Pulmonary artery endothelial cell (primary cell): ENCODE data around the gene ARHGAP25. TPM values are rescaled to one million over a fixed set of nuclear protein-coding genes. Genes with fewer than 3 reads are reported as not detected.
A peak's percentile ranks its signal among the peaks of the same experiment; 100 is the strongest.

Experiments used
- DNase-seq: peaks from one replicate; pipeline ENCODE4 v3.0.0-alpha.2; 2011; ENCODE audit warnings: low read depth, low spot score
- total RNA-seq: library from RNA; depleted of rRNA; stranded (reverse); fragments of >200 nt; gene quantifications from 2 replicates; pipeline ENCODE4 v1.2.3, GENCODE V29; 2014

ARHGAP25 gene
- total RNA-seq, 1 donor from 2014 or later, result 1.5 TPM

DNA sequence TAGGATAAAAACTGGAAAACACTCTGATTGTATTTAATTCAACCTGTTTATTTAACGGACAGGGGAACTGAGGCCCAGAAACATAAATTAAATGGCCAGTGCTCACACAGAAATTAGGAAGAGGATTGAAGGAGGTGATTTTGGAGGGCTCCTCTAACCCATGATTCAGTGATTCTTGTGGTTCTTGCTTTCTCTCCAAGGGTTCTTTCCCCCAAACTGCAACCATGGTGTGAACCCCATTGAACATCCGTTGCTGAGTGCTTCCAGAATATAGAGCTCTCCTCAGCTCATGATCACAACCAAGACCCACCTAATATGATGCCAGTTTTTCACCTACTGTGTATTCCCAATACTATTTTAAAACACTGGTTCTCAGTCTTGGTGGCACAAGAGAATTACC is 95.1 kb downstream of the ARHGAP25 start:
- DNase-seq, result no peak

DNA sequence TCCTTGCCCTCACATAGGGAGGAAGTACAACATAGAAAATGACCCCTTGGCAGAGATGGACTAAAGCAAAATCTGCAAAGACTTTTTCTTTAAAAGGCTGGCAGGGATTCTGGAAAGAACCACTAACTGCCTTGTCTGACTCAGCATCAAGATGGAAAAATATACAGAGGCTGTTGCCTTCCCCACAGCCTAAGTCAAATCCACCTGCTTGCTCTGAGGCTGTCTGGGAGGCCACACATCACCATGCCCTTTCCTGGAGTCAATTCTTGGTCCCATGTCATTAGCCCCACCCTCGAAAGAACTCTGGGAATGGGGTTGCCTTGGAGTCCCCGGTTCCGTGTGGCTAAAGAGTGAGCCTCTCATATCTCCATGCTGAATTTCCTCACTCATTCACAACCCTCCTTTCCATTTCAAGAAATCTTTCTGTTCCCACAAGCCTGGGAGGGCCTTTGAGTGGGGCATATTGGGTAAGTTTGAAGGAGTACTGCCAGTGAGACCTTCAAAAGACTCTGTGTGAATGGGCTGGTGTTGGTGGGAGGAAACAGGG is 97.1 kb downstream of the ARHGAP25 start:
- peak; percentile 50 for DNase-seq

DNA sequence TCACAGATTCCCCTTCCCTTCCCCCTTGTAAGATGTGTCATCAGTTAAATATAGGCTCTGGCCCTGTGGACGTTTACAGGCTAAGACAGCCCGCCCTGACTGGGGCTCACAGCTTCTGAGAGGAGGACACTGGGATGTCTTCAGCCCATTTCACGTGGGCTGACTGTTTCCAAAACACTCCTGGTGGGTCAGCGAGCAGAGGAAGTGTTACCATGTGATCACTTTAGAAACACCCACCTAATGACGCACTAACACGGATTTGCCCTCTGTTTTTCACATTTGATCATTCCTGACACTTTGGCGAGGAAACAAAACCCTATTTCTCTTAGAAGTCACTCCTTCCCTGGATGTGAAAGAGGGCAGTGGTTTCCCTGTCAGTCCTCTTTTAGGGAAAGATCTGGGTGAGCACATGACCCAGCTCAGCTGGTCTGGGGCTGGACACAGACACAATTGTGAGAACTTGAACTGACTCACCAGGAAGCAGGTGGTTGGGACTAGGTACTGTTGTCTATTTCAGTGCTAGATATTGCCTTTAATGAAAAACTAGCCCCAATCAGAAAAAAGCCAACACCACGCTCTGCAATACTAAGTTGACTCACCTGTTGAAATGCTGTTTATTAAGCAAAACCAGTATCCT is 97.7 kb downstream of the ARHGAP25 start:
- peak; percentile 93 for DNase-seq

DNA sequence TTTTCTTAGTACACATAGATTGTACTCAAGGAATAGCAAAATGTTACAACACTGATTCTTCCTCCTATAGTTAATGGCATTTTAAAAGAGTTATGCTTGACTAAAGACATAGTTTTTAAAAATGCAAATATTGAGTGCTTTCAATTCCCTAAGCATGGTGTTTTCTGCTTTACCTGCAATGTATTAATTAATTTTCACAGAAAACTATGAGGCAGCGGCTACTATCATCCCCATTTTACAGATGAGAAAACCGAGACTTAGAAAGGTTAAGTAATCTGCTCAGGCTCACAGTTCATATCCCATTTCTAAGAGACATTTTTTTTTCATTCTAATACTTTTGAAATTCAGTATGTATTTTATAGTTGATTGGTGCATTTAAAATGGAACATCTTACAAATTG is 98.6 kb downstream of the ARHGAP25 start:
- DNase-seq, result no peak

DNA sequence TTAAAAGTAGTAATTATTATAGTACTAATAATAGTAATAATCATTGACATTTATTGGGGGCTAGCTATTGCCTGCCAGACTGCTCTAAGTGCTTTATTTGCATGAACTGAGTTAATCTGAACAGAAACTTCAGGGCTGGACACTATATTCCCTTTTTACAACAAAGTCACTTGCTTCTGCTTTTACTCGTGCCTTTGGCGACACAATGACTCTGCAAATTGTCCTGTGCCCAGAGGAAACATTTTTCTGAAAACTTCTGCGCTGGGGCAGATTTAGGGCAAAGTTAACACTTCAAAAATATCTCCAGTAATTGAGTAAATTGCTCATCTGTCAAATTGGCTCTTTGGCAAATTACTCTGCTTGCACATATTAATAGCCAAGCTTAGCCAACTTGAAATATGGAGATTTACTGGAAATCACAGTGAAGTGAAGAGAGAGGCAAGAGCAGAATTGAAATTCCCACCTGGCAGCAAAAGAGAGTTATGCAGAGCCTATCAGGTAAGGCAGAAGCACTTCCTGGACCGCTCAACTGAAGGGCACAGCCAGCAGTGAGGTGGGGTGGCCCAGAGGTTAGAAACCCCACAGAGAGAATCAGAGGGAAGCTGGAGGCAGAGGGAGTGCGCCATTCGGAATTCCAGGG is 100.2 kb downstream of the ARHGAP25 start:
- no peak for DNase-seq

DNA sequence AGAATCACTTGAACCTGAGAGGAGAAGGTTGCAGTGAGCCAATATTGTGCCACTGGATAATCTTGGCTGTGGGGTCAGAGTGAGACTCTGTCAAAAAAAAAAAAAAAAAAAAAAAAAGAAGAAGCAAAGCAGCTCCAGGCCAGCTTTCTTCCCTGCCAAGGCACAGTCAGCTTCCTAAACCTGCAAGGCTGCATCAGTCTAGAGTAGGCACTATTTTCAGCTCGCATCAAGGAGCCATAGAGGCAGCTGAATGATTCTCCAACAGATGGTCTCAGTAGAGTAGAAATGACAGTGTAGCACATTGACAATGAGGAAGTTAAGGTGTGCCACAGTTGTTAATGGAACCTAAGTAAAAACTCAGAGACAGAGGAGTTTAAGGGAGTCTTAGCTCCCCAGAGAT is 101.0 kb downstream of the ARHGAP25 start:
- no peak for DNase-seq

DNA sequence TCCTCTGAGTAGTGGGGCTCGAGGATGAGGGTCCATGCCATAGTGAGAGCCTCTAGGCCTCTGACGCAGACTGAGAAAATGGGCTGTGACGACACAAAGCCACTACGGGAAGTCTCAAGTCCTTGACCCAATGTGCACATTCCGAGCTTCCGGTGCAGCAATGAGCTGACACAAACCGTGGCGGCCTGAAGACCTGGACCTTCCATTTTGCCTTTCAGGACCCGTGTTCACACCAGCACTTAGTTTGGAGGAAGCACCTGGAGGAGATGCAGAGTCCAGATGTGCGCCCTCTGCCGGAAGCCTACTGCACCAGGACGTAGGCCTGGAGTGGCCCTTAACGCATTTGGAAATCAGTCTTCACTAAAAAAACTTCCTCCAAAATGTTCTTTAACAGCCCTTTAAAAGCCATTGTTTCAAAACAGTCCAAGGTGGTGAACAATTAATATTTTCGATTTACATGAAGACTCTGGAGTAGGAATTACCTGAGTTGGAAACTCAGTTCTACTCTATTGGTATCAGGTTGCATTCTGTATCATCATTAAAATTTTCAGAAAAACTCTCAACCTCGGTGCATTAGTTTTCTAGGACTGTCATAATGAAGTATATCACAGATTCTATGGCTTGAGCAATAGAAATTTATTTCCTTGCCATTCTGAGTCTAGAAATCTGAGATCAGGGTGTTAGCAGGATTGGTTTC is 102.7 kb downstream of the ARHGAP25 start:
- no peak for DNase-seq

DNA sequence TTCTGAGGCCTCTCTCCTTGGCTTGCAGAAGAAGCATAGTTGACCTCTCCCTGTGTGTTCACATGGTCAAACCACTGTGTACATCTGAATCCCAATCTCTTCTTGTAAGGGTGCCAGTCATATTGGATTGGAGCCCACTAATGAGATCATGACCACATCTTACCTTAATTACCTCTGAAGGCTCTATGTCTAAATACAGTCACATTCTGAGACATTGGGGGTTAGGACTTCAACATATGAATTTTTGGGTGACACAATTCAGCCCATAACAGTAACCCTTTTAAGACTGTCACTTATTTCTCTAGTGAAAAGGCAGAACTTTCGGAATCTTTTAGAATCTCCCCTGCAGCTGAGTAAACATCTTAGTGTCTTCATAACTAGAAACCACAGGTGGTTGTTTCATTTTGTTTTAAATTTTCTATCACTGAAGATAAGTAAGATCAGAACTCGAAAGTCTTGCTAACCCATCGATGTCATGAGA is 103.3 kb downstream of the ARHGAP25 start:
- no peak for DNase-seq

DNA sequence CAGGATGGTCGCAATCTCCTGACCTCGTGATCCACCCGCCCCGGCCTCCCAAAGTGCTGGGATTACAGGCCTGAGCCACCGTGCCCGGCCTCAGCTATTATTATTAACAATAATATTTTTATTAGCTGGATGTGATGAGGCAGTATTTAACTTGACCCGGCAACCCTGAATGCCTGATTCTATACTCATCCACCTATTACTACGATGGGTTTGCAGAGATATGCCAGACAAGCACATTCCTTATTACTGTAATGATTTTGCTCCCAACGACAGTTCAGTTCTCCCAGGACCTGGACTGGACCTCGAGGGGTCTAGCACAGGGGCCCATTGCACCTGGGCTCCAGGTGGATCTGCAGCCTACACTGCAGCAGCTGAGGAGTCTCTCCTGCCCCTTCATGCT is 104.0 kb downstream of the ARHGAP25 start:
- DNase-seq, result no peak

DNA sequence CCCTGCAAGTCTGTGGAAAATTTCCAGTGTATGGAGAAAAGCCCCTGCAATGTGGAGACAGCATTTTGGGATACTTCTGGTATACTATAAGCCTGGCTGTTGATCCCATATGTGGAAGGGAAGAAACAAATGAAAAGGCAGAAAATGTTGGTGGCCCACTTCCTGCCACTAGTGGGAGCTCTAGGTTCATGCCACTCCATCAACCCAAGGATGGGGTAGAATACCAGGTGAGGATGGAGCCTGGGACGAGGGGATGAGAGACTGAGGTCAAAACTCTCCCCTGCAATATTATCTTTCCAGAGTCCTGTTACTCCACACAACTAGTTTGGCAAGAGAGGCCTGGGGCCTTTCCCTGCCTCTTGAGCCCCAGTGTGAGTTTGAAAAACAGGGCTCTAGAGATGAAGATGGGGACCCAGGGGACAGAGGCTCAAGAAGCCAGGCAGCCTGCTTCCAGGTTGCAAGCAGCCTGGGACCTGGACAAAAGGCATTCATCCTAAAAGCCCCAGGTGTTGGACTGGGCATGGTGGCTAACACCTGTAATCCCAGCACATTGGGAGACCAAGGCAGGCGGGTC is 104.7 kb downstream of the ARHGAP25 start:
- no peak for DNase-seq

DNA sequence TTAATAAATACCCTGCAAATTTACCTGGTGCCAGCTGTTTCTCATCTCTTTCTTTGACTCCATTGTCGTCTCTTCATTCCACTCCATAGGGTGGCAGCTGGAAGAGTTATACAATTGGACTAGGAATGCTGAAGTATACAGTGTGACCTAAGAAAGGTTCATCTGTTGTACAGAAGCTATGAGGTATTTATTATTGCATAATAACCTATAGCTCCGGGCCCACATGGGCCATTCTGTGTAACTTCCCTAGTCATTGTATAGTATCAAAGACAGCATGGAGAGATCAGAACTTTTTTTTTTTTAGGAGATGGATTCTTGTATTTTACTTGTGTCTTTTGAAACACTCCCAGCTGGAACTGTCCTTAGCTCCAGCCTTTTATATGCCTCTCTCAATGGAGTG is 110.4 kb downstream of the ARHGAP25 start:
- no peak for DNase-seq

DNA sequence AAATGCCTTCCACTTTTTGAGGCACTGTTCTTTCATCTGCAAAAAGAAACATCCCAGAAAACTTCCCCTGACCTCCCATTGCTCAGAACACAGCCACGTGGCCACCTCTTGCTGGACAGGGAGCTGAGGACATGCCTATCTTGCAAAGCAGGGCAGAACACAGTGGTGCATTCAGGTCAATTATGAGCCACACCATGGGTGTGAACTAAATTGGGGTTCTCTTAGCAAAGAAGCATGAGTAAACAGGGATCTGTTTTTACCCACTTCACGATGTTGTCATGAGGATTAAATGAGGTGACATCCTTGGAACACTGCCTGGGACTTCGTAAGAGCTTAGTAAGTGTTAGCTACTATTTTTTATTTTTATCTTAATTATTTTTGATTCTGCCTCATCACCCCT is 111.5 kb downstream of the ARHGAP25 start:
- no peak for DNase-seq

DNA sequence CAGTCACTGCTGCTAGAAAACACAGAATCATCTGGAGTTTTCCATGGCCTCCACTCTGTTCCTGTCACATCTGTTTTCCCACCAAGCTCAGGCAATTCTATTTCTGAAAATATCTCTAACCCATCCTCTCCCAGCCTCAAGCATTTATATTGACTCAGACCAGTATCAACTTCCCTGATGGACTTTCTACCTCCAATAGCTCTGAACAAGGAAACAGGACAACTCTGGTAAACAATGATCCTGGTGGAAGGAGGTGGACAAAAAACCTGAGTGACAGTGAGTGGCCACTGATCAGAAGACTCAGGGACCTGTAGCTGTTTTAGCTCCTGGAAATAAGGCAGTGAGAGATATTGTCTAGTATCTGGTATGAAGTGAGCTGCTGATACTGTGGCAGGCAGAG is 113.1 kb downstream of the ARHGAP25 start:
- no peak for DNase-seq

DNA sequence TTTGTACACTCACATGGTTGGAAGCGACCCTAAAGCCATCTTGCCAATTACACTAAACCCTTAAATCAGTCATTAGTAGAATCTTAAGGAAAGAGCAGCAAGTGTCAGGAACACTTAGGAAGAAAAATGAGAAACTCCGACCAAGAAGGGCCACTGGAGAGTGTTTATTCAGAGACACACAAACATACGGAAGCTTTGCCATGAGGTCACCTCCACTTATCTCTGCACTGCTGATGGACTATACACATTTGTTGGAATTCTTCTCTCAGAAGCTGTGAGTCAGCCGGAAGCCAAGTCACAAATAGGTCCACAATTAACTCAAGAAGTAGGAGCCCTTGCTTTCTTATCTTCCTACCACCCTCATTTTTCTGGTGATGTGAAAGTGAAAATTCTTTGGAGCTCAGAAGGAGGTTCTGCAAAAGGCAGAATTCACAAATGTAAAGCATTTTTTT is 115.0 kb downstream of the ARHGAP25 start:
- DNase-seq, result peak; percentile 90

DNA sequence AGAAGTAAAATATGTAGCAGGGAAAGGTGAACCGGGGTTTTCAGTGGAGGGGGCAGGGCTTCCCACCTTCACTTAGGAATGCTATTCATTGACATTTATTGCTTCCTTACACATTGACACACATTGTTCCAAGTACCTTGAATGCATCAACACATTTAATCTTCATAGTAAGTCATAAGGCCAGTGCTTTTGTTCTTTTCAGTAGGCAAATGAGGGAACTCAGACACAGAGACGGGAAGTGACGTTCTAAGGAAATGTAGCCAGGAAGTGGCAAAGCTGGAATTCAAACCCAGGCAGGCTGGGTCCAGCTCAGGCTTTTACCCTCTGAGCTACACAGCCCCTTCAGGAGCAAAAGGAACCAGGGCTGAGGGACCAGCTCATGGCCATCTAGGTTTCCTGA is 115.9 kb downstream of the ARHGAP25 start:
- peak; percentile 24 for DNase-seq

DNA sequence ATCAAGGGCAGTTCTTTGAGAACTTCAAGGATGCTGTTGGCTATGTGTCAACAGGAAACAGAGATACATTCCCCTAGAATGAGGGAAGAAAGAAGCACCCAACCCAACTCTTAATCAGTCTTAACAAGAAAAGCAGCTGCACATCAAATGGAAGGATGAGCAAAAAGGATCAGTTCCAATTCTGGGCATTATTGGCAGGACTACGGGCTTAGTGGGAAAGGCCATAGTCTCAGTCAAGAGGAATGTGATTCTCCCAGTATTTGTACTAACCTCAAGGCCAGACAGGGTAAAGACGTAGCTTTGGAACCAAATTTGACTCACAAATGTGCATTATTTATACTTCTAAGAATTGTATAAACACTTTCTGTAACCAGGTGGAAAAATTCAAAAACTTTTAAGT is 118.4 kb downstream of the ARHGAP25 start:
- no peak for DNase-seq

DNA sequence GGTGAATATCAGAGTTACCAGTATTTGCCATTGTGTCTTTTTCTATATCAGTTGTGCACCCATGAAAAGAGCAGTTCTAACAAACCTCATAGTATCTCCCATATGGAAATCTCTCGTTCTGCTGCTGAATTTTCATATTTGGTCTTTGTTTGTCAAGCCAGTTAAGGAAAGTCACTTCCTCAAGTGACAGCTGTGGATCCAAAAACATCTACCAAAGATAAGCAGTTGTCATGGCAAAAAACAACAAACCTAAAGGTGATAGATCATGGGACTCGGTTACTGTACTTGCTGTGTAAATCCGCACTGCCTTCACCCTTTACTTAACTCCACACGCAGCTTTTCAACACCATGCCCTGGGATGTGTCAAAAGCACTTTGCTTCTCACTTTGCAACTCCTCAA is 119.3 kb downstream of the ARHGAP25 start:
- no peak for DNase-seq

DNA sequence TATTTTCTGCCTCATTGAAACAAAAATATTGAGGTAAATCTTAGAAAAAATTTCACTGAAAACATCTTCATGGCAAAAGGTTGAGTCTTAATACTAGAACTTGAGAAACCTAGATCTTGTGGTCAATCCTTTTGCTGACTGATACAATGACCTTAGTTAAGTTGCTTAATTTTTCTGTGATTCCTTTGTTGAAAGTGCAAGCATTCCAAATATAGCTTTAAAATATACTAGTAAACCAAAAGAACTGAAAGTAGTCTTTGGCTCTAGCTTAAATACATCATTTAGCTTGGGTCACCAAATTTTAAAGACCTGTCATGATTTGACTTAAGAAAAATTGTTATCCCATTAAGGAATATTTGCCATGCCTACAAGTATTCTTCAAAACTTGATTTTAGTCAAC is 119.9 kb downstream of the ARHGAP25 start:
- DNase-seq, result no peak

DNA sequence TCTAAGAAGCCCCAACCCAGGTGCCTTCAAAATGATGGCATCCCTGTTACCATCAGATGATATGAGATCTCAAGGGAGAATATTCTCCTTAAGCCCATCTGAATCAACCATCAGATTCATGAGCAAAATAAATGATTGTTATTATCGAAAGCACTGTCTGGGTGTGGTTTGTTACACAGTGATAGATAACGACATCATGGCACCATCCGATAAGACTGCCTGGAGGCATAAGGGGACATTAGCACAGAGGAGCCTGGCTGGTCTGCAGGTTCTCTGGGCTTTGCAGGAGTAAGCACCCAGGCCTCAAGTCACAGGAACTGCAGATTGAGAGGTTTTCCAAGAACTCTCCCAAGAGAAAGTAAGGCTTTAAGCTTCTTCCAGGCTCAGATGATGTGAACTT is 120.9 kb downstream of the ARHGAP25 start:
- DNase-seq, result no peak

DNA sequence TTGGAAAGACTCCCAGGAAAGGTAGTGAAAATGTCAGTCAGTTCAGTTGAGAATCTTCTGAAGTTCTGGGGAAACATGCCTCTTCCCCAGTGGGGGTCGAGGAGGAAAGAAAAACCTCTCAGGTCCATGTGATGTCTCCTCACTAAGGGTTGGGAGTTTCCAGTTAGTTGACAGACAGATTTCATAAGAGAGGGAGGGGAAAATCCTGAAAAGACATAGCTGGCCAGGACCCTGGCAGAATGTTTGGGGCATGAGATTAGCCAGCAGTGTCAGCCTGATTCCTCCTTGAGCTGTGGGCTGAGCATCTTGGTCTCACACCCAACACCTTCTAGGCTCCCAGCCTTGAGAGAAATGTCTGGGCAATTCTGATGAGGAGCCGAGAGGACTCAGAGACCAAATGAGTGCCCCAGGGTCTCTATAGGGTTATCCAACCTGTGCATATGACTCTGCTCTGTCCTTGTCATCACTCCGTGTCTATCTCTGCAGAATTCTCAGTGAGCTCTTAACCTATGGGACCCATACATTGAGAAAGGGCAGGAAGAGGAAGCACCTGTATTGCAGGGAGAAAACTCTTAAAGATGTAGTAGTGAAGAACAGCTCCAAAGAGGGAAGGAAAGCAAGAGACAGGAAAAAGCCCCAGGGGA is 122.7 kb downstream of the ARHGAP25 start:
- no peak for DNase-seq

DNA sequence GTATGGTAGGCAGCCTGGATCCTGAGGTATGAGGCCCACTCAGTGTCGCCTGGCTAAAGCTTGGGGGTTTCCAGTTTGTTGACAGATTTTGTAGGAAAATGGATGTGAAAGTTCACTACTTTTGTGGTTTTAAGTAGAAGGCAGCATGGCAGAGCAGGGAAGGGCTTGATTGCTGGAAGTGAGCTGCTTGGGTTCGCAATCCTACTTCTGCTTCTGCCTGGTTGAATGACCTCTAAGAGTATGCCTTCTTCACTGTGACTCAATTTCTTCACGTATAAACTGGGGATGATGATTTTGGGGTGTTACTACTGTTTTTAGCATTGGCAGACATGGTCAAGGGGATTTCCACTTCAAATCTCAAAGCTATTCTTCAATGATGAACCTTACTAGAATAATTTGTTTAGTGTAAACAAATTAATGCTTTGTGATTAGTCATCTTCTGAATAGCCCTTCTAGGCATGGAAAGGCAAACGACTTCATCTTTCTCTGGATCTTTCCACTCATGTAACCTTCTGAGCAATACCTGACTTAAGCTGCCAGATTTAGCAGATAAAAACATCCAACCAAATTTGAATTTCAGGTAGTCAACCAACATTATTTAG is 123.3 kb downstream of the ARHGAP25 start:
- DNase-seq, result no peak
